ENCODE measurements around the gene COL5A3. TPM values are rescaled to one million over a fixed set of nuclear protein-coding genes. Genes with fewer than 3 reads are reported as not detected.

Gene COL5A3
- total and polyA plus RNA-seq, 2 experiments from 2014 or later, result 1.0 to 1.2 TPM

GRCh38 chr19:10019246-10019645, 8.9 kb upstream of the COL5A3 start:
- no peak for DNase-seq (ENCODE audit: low spot score)
- Histone ChIP-seq H3K4me2 (no peak overlapping the region), H3K27ac (ENCODE audit: low read depth) (no peak overlapping the region), H4K20me1 (replicated peaks; ENCODE audit: insufficient read depth) (no peaks in the 10 kb centered on the region), H2AFZ (no peak overlapping the region), H3K9me2 (ENCODE audit: insufficient read depth) (no peaks in the 10 kb centered on the region), H3F3A (replicated peaks; ENCODE audit: low read depth) (no peaks in the 10 kb centered on the region), H3K4me3 (no peak overlapping the region), H3K36me3 (ENCODE audit: insufficient read depth) (no peaks in the 10 kb centered on the region), H3K79me2 (replicated peaks; ENCODE audit: insufficient read depth) (no peaks in the 10 kb centered on the region), H3K4me1 (ENCODE audit: insufficient read depth) (no peaks in the 10 kb centered on the region), H3K27me3 (ENCODE audit: insufficient read depth) (no peaks in the 10 kb centered on the region)
- Mint-ChIP-seq H3K27ac (no peak overlapping the region), H3K4me1 (no peaks in the 10 kb centered on the region), H3K36me3 (ENCODE audit: low read depth) (no peaks in the 10 kb centered on the region), H3K9me3 (no peaks in the 10 kb centered on the region), H3K4me3 (no peak overlapping the region), H3K27me3 (ENCODE audit: insufficient read depth, low read depth, poor library complexity) (peaks cover 5% of the 10 kb centered on the region)
- no peak for ATAC-seq
- TF ChIP-seq CREB1 (CRISPR knock-in tag; IDR thresholded peaks at IDR 0.05; ENCODE audit: low read depth) (no peak), ETS1 (IDR thresholded peaks at IDR 0.05) (no peak), NANOG (IDR thresholded peaks at IDR 0.05; ENCODE audit: borderline replicate concordance) (no peak), EZH2phosphoT487 (IDR thresholded peaks at IDR 0.05; ENCODE audit: unreplicated experiment) (no peak), STAT1 (IDR thresholded peaks at IDR 0.05; ENCODE audit: unreplicated experiment) (no peak), POLR2AphosphoS5 (IDR thresholded peaks at IDR 0.05; ENCODE audit: low read depth) (no peak), ZNF114 (CRISPR knock-in tag; IDR thresholded peaks at IDR 0.05) (no peak), EZH2 (IDR thresholded peaks at IDR 0.05; ENCODE audit: low read depth, unreplicated experiment) (no peak), JUNB (IDR thresholded peaks at IDR 0.05; ENCODE audit: unreplicated experiment) (no peak), ZNF331 (CRISPR knock-in tag; IDR thresholded peaks at IDR 0.05; ENCODE audit: low read depth) (no peak)
- TF ChIP-seq, protein P1, sequence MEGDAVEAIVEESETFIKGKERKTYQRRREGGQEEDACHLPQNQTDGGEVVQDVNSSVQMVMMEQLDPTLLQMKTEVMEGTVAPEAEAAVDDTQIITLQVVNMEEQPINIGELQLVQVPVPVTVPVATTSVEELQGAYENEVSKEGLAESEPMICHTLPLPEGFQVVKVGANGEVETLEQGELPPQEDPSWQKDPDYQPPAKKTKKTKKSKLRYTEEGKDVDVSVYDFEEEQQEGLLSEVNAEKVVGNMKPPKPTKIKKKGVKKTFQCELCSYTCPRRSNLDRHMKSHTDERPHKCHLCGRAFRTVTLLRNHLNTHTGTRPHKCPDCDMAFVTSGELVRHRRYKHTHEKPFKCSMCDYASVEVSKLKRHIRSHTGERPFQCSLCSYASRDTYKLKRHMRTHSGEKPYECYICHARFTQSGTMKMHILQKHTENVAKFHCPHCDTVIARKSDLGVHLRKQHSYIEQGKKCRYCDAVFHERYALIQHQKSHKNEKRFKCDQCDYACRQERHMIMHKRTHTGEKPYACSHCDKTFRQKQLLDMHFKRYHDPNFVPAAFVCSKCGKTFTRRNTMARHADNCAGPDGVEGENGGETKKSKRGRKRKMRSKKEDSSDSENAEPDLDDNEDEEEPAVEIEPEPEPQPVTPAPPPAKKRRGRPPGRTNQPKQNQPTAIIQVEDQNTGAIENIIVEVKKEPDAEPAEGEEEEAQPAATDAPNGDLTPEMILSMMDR (conservative IDR thresholded peaks at IDR 0.05; ENCODE audit: low read depth in 2 of 2), result no peak
- TF ChIP-seq, protein P2, sequence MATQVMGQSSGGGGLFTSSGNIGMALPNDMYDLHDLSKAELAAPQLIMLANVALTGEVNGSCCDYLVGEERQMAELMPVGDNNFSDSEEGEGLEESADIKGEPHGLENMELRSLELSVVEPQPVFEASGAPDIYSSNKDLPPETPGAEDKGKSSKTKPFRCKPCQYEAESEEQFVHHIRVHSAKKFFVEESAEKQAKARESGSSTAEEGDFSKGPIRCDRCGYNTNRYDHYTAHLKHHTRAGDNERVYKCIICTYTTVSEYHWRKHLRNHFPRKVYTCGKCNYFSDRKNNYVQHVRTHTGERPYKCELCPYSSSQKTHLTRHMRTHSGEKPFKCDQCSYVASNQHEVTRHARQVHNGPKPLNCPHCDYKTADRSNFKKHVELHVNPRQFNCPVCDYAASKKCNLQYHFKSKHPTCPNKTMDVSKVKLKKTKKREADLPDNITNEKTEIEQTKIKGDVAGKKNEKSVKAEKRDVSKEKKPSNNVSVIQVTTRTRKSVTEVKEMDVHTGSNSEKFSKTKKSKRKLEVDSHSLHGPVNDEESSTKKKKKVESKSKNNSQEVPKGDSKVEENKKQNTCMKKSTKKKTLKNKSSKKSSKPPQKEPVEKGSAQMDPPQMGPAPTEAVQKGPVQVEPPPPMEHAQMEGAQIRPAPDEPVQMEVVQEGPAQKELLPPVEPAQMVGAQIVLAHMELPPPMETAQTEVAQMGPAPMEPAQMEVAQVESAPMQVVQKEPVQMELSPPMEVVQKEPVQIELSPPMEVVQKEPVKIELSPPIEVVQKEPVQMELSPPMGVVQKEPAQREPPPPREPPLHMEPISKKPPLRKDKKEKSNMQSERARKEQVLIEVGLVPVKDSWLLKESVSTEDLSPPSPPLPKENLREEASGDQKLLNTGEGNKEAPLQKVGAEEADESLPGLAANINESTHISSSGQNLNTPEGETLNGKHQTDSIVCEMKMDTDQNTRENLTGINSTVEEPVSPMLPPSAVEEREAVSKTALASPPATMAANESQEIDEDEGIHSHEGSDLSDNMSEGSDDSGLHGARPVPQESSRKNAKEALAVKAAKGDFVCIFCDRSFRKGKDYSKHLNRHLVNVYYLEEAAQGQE (IDR thresholded peaks at IDR 0.05; ENCODE audit: unreplicated experiment), result no peak
- TF ChIP-seq, protein P3, sequence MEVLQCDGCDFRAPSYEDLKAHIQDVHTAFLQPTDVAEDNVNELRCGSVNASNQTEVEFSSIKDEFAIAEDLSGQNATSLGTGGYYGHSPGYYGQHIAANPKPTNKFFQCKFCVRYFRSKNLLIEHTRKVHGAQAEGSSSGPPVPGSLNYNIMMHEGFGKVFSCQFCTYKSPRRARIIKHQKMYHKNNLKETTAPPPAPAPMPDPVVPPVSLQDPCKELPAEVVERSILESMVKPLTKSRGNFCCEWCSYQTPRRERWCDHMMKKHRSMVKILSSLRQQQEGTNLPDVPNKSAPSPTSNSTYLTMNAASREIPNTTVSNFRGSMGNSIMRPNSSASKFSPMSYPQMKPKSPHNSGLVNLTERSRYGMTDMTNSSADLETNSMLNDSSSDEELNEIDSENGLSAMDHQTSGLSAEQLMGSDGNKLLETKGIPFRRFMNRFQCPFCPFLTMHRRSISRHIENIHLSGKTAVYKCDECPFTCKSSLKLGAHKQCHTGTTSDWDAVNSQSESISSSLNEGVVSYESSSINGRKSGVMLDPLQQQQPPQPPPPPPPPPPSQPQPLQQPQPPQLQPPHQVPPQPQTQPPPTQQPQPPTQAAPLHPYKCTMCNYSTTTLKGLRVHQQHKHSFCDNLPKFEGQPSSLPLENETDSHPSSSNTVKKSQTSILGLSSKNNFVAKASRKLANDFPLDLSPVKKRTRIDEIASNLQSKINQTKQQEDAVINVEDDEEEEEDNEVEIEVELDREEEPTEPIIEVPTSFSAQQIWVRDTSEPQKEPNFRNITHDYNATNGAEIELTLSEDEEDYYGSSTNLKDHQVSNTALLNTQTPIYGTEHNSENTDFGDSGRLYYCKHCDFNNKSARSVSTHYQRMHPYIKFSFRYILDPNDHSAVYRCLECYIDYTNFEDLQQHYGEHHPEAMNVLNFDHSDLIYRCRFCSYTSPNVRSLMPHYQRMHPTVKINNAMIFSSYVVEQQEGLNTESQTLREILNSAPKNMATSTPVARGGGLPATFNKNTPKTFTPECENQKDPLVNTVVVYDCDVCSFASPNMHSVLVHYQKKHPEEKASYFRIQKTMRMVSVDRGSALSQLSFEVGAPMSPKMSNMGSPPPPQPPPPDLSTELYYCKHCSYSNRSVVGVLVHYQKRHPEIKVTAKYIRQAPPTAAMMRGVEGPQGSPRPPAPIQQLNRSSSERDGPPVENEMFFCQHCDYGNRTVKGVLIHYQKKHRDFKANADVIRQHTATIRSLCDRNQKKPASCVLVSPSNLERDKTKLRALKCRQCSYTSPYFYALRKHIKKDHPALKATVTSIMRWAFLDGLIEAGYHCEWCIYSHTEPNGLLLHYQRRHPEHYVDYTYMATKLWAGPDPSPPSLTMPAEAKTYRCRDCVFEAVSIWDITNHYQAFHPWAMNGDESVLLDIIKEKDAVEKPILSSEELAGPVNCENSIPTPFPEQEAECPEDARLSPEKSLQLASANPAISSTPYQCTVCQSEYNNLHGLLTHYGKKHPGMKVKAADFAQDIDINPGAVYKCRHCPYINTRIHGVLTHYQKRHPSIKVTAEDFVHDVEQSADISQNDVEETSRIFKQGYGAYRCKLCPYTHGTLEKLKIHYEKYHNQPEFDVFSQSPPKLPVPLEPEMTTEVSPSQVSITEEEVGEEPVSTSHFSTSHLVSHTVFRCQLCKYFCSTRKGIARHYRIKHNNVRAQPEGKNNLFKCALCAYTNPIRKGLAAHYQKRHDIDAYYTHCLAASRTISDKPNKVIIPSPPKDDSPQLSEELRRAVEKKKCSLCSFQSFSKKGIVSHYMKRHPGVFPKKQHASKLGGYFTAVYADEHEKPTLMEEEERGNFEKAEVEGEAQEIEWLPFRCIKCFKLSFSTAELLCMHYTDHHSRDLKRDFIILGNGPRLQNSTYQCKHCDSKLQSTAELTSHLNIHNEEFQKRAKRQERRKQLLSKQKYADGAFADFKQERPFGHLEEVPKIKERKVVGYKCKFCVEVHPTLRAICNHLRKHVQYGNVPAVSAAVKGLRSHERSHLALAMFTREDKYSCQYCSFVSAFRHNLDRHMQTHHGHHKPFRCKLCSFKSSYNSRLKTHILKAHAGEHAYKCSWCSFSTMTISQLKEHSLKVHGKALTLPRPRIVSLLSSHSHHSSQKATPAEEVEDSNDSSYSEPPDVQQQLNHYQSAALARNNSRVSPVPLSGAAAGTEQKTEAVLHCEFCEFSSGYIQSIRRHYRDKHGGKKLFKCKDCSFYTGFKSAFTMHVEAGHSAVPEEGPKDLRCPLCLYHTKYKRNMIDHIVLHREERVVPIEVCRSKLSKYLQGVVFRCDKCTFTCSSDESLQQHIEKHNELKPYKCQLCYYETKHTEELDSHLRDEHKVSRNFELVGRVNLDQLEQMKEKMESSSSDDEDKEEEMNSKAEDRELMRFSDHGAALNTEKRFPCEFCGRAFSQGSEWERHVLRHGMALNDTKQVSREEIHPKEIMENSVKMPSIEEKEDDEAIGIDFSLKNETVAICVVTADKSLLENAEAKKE (CRISPR knock-in tag; IDR thresholded peaks at IDR 0.05), result no peak
